HL-60 (cell line): Measurements from ENCODE around the gene FGGY.

Experiments
- DNase-seq, 2 experiments: peaks; one replicate each; pipeline ENCODE4 v3.0.0-alpha.2; 2010 to 2020; ENCODE audit warnings: low read depth in 1 of 2, low spot score in 1 of 2
- H3K27ac ChIP-seq: fragments of 250-450 bp; sonication (Bioruptor Pico); replicated peaks from 2 replicates; pipeline ENCODE4 v1.5.1; 2020; ENCODE audit warnings: mild to moderate bottlenecking, moderate library complexity
- H3K27me3 ChIP-seq: fragments of 250-450 bp; sonication (Bioruptor Pico); 2 replicates; pipeline ENCODE4 v1.5.1; 2021; ENCODE audit warnings: mild to moderate bottlenecking, moderate library complexity; ENCODE audit not compliant: insufficient read depth, poor library complexity, severe bottlenecking
- H3K4me3 ChIP-seq: replicated peaks from 2 replicates; pipeline ENCODE4 v1.5.1; 2011; ENCODE audit warnings: mild to moderate bottlenecking, control low read depth, low read length; ENCODE audit not compliant: insufficient read depth
- CTCF ChIP-seq: IDR thresholded peaks from one replicate; pipeline ENCODE4 v1.5.1; 2011; ENCODE audit warnings: low read length, control low read depth, inconsistent platforms; ENCODE audit not compliant: insufficient read depth
- GABPA ChIP-seq: IDR thresholded peaks from 2 replicates; pipeline ENCODE4 v1.6.1; 2012; ENCODE audit warnings: low read depth
- POLR2AphosphoS5 ChIP-seq: IDR thresholded peaks from 2 replicates; pipeline ENCODE4 v1.6.1; 2012; ENCODE audit warnings: low read depth
- REST ChIP-seq: IDR thresholded peaks from 2 replicates; pipeline ENCODE4 v1.6.1; 2012; ENCODE audit warnings: low read depth; ENCODE audit not compliant: insufficient replicate concordance
- SPI1 ChIP-seq: IDR thresholded peaks from 2 replicates; pipeline ENCODE4 v1.6.1; 2012; ENCODE audit warnings: low read depth, mild to moderate bottlenecking, borderline replicate concordance

FGGY gene

GRCh38 chr1:59751801-59752200 lies 454.9 kb downstream of the FGGY start:
- Histone ChIP-seq H3K27ac (no peak overlapping the region), H3K4me3 (no peak overlapping the region), H3K27me3 (no peaks in the 10 kb centered on the region)
- TF ChIP-seq REST (no peak), CTCF (no peak), GABPA (no peak), SPI1 (no peak), POLR2AphosphoS5 (no peak)
- no peak for DNase-seq

GRCh38 chr1:59752556-59753414 lies 455.9 kb downstream of the FGGY start:
- Histone ChIP-seq H3K27me3 (no peaks in the 10 kb centered on the region), H3K4me3 (no peak overlapping the region), H3K27ac (no peak overlapping the region)
- DNase-seq, result no peak
- no peak for TF ChIP-seq SPI1
- TF ChIP-seq POLR2AphosphoS5, result no peak
- TF ChIP-seq CTCF, result no peak
- no peak for TF ChIP-seq GABPA
- no peak for TF ChIP-seq REST

DNA sequence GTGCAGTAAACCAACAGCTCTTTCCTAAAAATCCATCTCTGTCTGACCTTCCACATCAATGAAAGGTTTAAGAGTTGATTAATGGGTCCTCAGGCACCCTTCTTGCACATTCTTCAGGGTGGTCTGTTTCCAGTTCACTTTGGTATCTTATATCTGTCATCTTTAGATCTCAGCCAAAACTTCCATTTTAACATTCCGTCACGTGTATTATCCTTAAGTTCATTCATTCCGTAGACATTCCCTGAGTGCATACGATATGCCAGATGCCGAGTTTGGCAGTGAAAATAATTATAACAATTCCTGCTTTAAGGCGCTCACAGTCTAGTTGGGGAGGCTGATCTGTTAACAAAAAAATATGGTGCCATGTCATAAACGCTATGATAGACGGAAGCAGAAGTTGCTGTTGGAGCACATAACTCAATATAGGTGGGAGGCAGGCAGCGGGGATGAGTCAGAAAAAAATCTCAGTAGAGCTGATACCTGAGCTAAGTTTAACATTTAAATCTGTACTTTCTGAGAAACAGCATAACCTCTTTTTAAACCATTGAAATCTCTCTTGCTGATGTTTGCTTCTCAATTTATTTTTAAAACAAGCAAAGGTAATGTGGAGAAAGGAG lies 458.3 kb downstream of the FGGY start:
- Histone ChIP-seq H3K27ac (no peak overlapping the region), H3K4me3 (no peak overlapping the region), H3K27me3 (no peaks in the 10 kb centered on the region)
- no peak for DNase-seq
- TF ChIP-seq POLR2AphosphoS5, result no peak
- no peak for TF ChIP-seq CTCF
- no peak for TF ChIP-seq GABPA
- TF ChIP-seq SPI1, result no peak
- no peak for TF ChIP-seq REST
